Measurements from ENCODE around the gene DBP.

DNA sequence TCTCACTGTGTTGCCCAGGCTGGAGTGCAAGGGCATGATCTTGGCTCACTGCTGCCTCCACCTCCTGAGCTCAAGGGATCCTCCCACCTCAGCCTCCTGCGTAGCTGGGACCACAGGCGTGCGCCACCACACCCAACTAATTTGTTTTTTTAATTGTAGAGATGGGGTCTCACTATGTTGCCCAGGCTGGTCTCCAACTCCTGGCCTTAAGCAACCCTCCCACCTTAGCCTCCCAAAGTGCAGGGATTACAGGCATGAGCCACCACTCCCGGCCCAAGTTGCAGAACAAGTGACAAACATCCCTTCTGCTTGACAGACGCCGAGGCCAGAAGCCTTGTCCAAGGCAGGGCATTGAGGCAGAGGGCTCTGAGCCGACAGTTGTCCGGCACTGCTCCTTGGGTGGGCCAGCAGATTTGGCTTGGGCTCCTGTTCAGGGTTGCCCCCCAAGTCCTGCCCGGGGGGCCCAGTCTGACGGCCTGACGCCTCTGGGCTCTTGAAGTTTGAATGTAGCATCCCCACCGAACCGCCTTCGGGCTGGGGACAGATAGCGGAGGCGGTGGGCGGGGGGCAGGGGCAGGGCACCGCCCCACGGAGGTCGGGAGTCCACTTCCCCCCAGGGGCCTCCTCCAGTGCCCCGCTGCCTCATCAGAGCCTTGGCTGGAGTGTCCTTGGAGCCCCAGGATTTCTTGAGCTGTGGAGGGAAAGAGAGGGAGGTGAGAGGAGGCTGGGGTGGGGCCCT, 36.3 kb downstream of the DBP start:
- TF ChIP-seq, protein P1, sequence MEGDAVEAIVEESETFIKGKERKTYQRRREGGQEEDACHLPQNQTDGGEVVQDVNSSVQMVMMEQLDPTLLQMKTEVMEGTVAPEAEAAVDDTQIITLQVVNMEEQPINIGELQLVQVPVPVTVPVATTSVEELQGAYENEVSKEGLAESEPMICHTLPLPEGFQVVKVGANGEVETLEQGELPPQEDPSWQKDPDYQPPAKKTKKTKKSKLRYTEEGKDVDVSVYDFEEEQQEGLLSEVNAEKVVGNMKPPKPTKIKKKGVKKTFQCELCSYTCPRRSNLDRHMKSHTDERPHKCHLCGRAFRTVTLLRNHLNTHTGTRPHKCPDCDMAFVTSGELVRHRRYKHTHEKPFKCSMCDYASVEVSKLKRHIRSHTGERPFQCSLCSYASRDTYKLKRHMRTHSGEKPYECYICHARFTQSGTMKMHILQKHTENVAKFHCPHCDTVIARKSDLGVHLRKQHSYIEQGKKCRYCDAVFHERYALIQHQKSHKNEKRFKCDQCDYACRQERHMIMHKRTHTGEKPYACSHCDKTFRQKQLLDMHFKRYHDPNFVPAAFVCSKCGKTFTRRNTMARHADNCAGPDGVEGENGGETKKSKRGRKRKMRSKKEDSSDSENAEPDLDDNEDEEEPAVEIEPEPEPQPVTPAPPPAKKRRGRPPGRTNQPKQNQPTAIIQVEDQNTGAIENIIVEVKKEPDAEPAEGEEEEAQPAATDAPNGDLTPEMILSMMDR (IDR thresholded peaks at IDR 0.05), result no peak
- TF ChIP-seq EP300 (IDR thresholded peaks at IDR 0.05) (no peak), POLR2A (IDR thresholded peaks at IDR 0.05) (no peak)
